Uterus (tissue), 4 donors: Measurements from ENCODE around the gene MAMLD1. TPM values are rescaled to one million over a fixed set of nuclear protein-coding genes. Genes with fewer than 3 reads are reported as not detected.
A peak's percentile ranks its signal among the peaks of the same experiment; 100 is the strongest.

Source experiments
- DNase-seq, 2 donors: peaks; one replicate each; pipeline ENCODE4 v3.0.0-alpha.2; 2019 to 2020
- H3K27ac ChIP-seq, 2 donors: fragments of 200-600 bp; sonication (generic); 1 replicate in 1 of 2; 2 replicates in 1 of 2; pipeline ENCODE4 v1.5.1; 2016 to 2018
- H3K27me3 ChIP-seq, 2 donors: fragments of 200-600 bp; sonication (generic); one replicate each; pipeline ENCODE4 v1.5.1; 2018 to 2019; ENCODE audit warnings: control low read depth in 1 of 2
- H3K36me3 ChIP-seq, 2 donors: fragments of 200-600 bp; sonication (generic); one replicate each; pipeline ENCODE4 v1.5.1; 2019; ENCODE audit warnings: control low read depth in 1 of 2
- H3K4me1 ChIP-seq, 2 donors: fragments of 200-600 bp; sonication (generic); one replicate each; pipeline ENCODE4 v1.5.1; 2018 to 2019; ENCODE audit warnings: control low read depth in 1 of 2
- H3K4me3 ChIP-seq, 2 donors: fragments of 200-600 bp; sonication (generic); 1 replicate in 1 of 2; 2 replicates in 1 of 2; pipeline ENCODE4 v1.5.1; 2018 to 2019; ENCODE audit warnings: mild to moderate bottlenecking in 1 of 2
- H3K9me3 ChIP-seq, 2 donors: fragments of 200-600 bp; sonication (generic); one replicate each; pipeline ENCODE4 v1.5.1; 2019; ENCODE audit warnings: control low read depth in 1 of 2
- CTCF ChIP-seq, 4 experiments: fragments of 200-600 bp in 2 of 4; fragments of 450-650 bp in 2 of 4; sonication (generic) in 2 of 4; IDR thresholded peaks; one replicate each; pipeline ENCODE4 v1.5.1; 2016 to 2019; ENCODE audit warnings: antibody characterized with exemption in 4 of 4, mild to moderate bottlenecking in 2 of 4, moderate library complexity in 1 of 4
- POLR2A ChIP-seq, 2 donors: fragments of 450-650 bp; IDR thresholded peaks; one replicate each; pipeline ENCODE4 v1.6.1; 2016; ENCODE audit warnings: antibody characterized with exemption in 2 of 2, mild to moderate bottlenecking in 1 of 2, moderate library complexity in 1 of 2
- intact Hi-C: fragments of 100-400 bp; cut with DNase I; formaldehyde crosslinking; loops from one replicate; pipeline ENCODE4 v1.15.1; 2023; ENCODE audit warnings: low total_unique reads
- total RNA-seq, 4 donors: library from RNA; depleted of rRNA in 3 of 4; stranded (reverse); fragments of >200 nt in 3 of 4; gene quantifications; one replicate each; pipeline versions ENCODE4 v1.1.0 to v1.2.4, GENCODE V29; 2014 to 2023
- donor health status: DM: yes; HTN: yes; CAD: no.

Gene MAMLD1
- total RNA-seq, 4 donors from 2014 or later: 0.77 to 20.6 (median 2.2) TPM

- Histone ChIP-seq H3K27ac (no peak overlapping the region), H3K4me1 (no peaks in the 10 kb centered on the region), H3K27me3 (no peaks in the 10 kb centered on the region), H3K9me3 (no peaks in the 10 kb centered on the region), H3K4me3 (no peak overlapping the region), H3K36me3 (no peaks in the 10 kb centered on the region)
- DNase-seq: no peak
- TF ChIP-seq CTCF (IDR thresholded peaks at IDR 0.05) (no peak), POLR2A (IDR thresholded peaks at IDR 0.05) (no peak)
- intact Hi-C loops: no loop called here
Measured at GRCh38 chrX:150414228-150414627, 51.1 kb downstream of the MAMLD1 start.

- intact Hi-C loops: no loop called here
- no peak overlapping the region for H3K4me3 ChIP-seq
- no peaks in the 10 kb centered on the region for H3K27me3 ChIP-seq
- H3K36me3 ChIP-seq: no peaks in the 10 kb centered on the region
- no peaks in the 10 kb centered on the region for H3K9me3 ChIP-seq
- DNase-seq: no peak
- H3K27ac ChIP-seq: peak overlapping the region in 1 of 2 donors; percentile 15
- no peaks in the 10 kb centered on the region for H3K4me1 ChIP-seq
- no peak for TF ChIP-seq POLR2A (IDR thresholded peaks at IDR 0.05)
- no peak for TF ChIP-seq CTCF (IDR thresholded peaks at IDR 0.05)
Measured at GRCh38 chrX:150416469-150416868, 53.4 kb downstream of the MAMLD1 start.

GRCh38 chrX:150421816-150422215, 58.7 kb downstream of the MAMLD1 start:
- H3K36me3 ChIP-seq: no peaks in the 10 kb centered on the region
- no peaks in the 10 kb centered on the region for H3K4me1 ChIP-seq
- H3K27me3 ChIP-seq: no peaks in the 10 kb centered on the region
- DNase-seq: peak; percentile 44 to 55
- no peaks in the 10 kb centered on the region for H3K9me3 ChIP-seq
- H3K27ac ChIP-seq: no peak overlapping the region
- intact Hi-C loops: no loop called here
- no peak for TF ChIP-seq POLR2A (IDR thresholded peaks at IDR 0.05)
- TF ChIP-seq CTCF (IDR thresholded peaks at IDR 0.05): no peak
- H3K4me3 ChIP-seq: no peak overlapping the region

- no peak overlapping the region for H3K4me3 ChIP-seq
- no peak for DNase-seq
- no peaks in the 10 kb centered on the region for H3K36me3 ChIP-seq
- intact Hi-C loops: no loop called here
- H3K27ac ChIP-seq: no peak overlapping the region
- no peaks in the 10 kb centered on the region for H3K9me3 ChIP-seq
- H3K4me1 ChIP-seq: no peaks in the 10 kb centered on the region
- no peaks in the 10 kb centered on the region for H3K27me3 ChIP-seq
- no peak for TF ChIP-seq POLR2A (IDR thresholded peaks at IDR 0.05)
- TF ChIP-seq CTCF (IDR thresholded peaks at IDR 0.05): no peak
Measured at GRCh38 chrX:150429594-150429993, 66.5 kb downstream of the MAMLD1 start.

- Histone ChIP-seq H3K36me3 (no peaks in the 10 kb centered on the region), H3K4me3 (no peak overlapping the region), H3K4me1 (no peaks in the 10 kb centered on the region), H3K9me3 (no peaks in the 10 kb centered on the region), H3K27ac (no peak overlapping the region), H3K27me3 (no peaks in the 10 kb centered on the region)
- intact Hi-C loops: no loop called here
- no peak for DNase-seq
- no peak for TF ChIP-seq POLR2A (IDR thresholded peaks at IDR 0.05)
- no peak for TF ChIP-seq CTCF (IDR thresholded peaks at IDR 0.05)
Measured at GRCh38 chrX:150436195-150436594, 73.1 kb downstream of the MAMLD1 start.
